ENCODE measurements around the gene IFIT1B. TPM values are rescaled to one million over a fixed set of nuclear protein-coding genes. Genes with fewer than 3 reads are reported as not detected.
A peak's percentile ranks its signal among the peaks of the same experiment; 100 is the strongest.

IFIT1B gene
- polyA plus RNA-seq, 1 donor (not counting 4 experiments of a cell fraction or from before 2014, with no cell fraction given): not detected

DNA sequence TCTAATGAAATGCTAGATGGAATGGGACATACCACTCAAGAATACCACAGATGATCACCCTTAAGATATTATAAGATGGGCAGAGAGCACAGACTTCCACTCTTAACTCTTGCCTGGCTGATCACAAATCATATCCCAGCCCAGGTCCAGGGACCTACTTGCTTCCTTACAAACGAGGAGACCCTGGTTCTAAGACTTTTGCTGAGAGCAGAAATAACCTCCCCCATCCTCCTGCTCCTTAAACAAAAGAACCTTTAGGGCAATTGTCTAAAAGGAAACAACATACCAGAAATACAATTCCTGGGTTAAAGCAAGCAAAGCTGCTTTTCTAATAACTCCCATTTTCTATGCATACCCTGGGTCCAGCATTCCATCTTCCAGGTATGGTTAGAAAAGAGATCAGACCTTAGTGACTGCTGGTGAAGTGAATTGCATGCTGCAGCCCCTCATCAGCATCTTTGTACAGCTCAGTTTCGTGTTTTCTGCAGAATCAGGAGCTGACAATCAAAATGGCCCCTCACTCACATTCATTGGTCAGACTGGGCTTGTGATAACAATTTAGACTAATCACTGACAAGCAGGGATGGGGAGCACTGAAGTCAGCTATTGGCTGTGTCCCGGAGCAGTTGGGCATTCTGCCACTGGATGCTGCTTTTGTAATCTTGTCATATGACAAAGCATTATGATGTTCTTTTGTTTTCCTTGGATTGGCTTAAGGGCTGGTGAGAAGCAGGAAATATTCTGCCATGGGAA, 35.5 kb upstream of the IFIT1B start:
- DNase-seq (ENCODE audit: low read depth, low spot score): no peak
- Histone ChIP-seq H3K4me3 (ENCODE audit: control insufficient read depth in 2 of 3, extremely low read depth in 1 of 3, insufficient read depth in 2 of 3, low read depth in 1 of 3, low read length in 3 of 3) (no peak overlapping the region), H3K9me3 (ENCODE audit: control insufficient read depth, low read depth, low read length) (no peaks in the 10 kb centered on the region), H4K20me1 (ENCODE audit: control insufficient read depth, extremely low read depth, insufficient read depth, low read length) (no peaks in the 10 kb centered on the region), H3K4me2 (ENCODE audit: control insufficient read depth, extremely low read depth, insufficient read depth, low read depth, low read length) (no peak overlapping the region), H3K36me3 (ENCODE audit: control insufficient read depth in 2 of 2, extremely low read depth in 1 of 2, insufficient read depth in 2 of 2, low read length in 2 of 2) (peaks cover 0 to 7% of the 10 kb centered on the region in 2 experiments), H3K9ac (ENCODE audit: control insufficient read depth, extremely low read depth, insufficient read depth, low read length) (no peak overlapping the region), H2AFZ (ENCODE audit: control insufficient read depth, low read length) (no peak overlapping the region), H3K79me2 (ENCODE audit: control insufficient read depth, insufficient read depth, low read length) (no peaks in the 10 kb centered on the region), H3K4me1 (ENCODE audit: control insufficient read depth, extremely low read depth, insufficient read depth, low read length) (peaks cover 11% of the 10 kb centered on the region), H3K9me1 (ENCODE audit: control insufficient read depth, extremely low read depth, insufficient read depth, low read length) (no peaks in the 10 kb centered on the region), H3K27me3 (ENCODE audit: control insufficient read depth, extremely low read depth, insufficient read depth, low read length) (no peaks in the 10 kb centered on the region), H3K27ac (ENCODE audit: control insufficient read depth, insufficient read depth, low read length) (no peak overlapping the region)
- TF ChIP-seq, protein P1, sequence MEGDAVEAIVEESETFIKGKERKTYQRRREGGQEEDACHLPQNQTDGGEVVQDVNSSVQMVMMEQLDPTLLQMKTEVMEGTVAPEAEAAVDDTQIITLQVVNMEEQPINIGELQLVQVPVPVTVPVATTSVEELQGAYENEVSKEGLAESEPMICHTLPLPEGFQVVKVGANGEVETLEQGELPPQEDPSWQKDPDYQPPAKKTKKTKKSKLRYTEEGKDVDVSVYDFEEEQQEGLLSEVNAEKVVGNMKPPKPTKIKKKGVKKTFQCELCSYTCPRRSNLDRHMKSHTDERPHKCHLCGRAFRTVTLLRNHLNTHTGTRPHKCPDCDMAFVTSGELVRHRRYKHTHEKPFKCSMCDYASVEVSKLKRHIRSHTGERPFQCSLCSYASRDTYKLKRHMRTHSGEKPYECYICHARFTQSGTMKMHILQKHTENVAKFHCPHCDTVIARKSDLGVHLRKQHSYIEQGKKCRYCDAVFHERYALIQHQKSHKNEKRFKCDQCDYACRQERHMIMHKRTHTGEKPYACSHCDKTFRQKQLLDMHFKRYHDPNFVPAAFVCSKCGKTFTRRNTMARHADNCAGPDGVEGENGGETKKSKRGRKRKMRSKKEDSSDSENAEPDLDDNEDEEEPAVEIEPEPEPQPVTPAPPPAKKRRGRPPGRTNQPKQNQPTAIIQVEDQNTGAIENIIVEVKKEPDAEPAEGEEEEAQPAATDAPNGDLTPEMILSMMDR (optimal IDR thresholded peaks at IDR 0.05 in 1 of 3, IDR thresholded peaks at IDR 0.05 in 1 of 3, conservative IDR thresholded peaks at IDR 0.05 in 1 of 3; ENCODE audit: extremely low read depth in 1 of 3, insufficient read depth in 2 of 3, low read length in 3 of 3): no peak
- no peak for TF ChIP-seq EZH2 (IDR thresholded peaks at IDR 0.05; ENCODE audit: low read length)
- peak; percentile 49 for FAIRE-seq
- dilution Hi-C loops (cut with MboI; ENCODE audit: extremely low pct_ligation_motif_present, low sequenced_read_pairs): no loop called here

- no peaks in the 10 kb centered on the region for H3K79me2 ChIP-seq (ENCODE audit: control insufficient read depth, insufficient read depth, low read length)
- peaks cover 0 to 7% of the 10 kb centered on the region in 2 experiments for H3K36me3 ChIP-seq (ENCODE audit: control insufficient read depth in 2 of 2, extremely low read depth in 1 of 2, insufficient read depth in 2 of 2, low read length in 2 of 2)
- FAIRE-seq: no peak
- H2AFZ ChIP-seq (ENCODE audit: control insufficient read depth, low read length): no peak overlapping the region
- no peaks in the 10 kb centered on the region for H3K27me3 ChIP-seq (ENCODE audit: control insufficient read depth, extremely low read depth, insufficient read depth, low read length)
- no peak overlapping the region for H3K4me2 ChIP-seq (ENCODE audit: control insufficient read depth, extremely low read depth, insufficient read depth, low read depth, low read length)
- no peak overlapping the region for H3K4me3 ChIP-seq (ENCODE audit: control insufficient read depth in 2 of 3, extremely low read depth in 1 of 3, insufficient read depth in 2 of 3, low read depth in 1 of 3, low read length in 3 of 3)
- DNase-seq (ENCODE audit: low read depth, low spot score): no peak
- no peak for TF ChIP-seq EZH2 (IDR thresholded peaks at IDR 0.05; ENCODE audit: low read length)
- TF ChIP-seq, protein P1 (optimal IDR thresholded peaks at IDR 0.05 in 1 of 3, IDR thresholded peaks at IDR 0.05 in 1 of 3, conservative IDR thresholded peaks at IDR 0.05 in 1 of 3; ENCODE audit: extremely low read depth in 1 of 3, insufficient read depth in 2 of 3, low read length in 3 of 3): no peak
- dilution Hi-C loops (cut with MboI; ENCODE audit: extremely low pct_ligation_motif_present, low sequenced_read_pairs): no loop called here
- H3K9me3 ChIP-seq (ENCODE audit: control insufficient read depth, low read depth, low read length): no peaks in the 10 kb centered on the region
- H4K20me1 ChIP-seq (ENCODE audit: control insufficient read depth, extremely low read depth, insufficient read depth, low read length): no peaks in the 10 kb centered on the region
- peaks cover 6% of the 10 kb centered on the region for H3K4me1 ChIP-seq (ENCODE audit: control insufficient read depth, extremely low read depth, insufficient read depth, low read length)
- no peaks in the 10 kb centered on the region for H3K9me1 ChIP-seq (ENCODE audit: control insufficient read depth, extremely low read depth, insufficient read depth, low read length)
- no peak overlapping the region for H3K9ac ChIP-seq (ENCODE audit: control insufficient read depth, extremely low read depth, insufficient read depth, low read length)
- no peak overlapping the region for H3K27ac ChIP-seq (ENCODE audit: control insufficient read depth, insufficient read depth, low read length)
These were observed 34.6 kb upstream of the IFIT1B start for GRCh38 chr10:89343089-89343767.
